MM.1S (cell line): ENCODE measurements around the gene MCRIP1.
A peak's percentile ranks its signal among the peaks of the same experiment; 100 is the strongest.

Experiments used
- DNase-seq: peaks from one replicate; pipeline ENCODE4 v3.0.0-alpha.2; 2015
- H2AFZ ChIP-seq: fragments of 300-600 bp; sonication (generic); 2 replicates; pipeline ENCODE4 v1.6.0; 2016; ENCODE audit warnings: antibody characterized with exemption, low read length
- H3F3A ChIP-seq: fragments of 300-600 bp; sonication (generic); 2 replicates; pipeline ENCODE4 v1.6.1; 2016; ENCODE audit warnings: mild to moderate bottlenecking, antibody characterized with exemption, low read length, moderate library complexity, mixed read lengths; ENCODE audit not compliant: insufficient read depth
- H3K27ac ChIP-seq: fragments of 300-600 bp; sonication (generic); 2 replicates; pipeline ENCODE4 v1.5.1; 2016; ENCODE audit warnings: mild to moderate bottlenecking, low read length
- H3K27me3 ChIP-seq: fragments of 300-600 bp; sonication (generic); replicated peaks from 2 replicates; pipeline ENCODE4 v1.6.0; 2016; ENCODE audit warnings: low read length; ENCODE audit not compliant: insufficient read depth
- H3K36me3 ChIP-seq: fragments of 300-600 bp; sonication (generic); replicated peaks from 2 replicates; pipeline ENCODE4 v1.6.1; 2016; ENCODE audit warnings: mild to moderate bottlenecking, low read length, mixed read lengths; ENCODE audit not compliant: insufficient read depth
- H3K4me1 ChIP-seq: fragments of 300-600 bp; sonication (generic); 2 replicates; pipeline ENCODE4 v1.6.1; 2016; ENCODE audit warnings: low read length, mixed read lengths
- H3K4me2 ChIP-seq: fragments of 300-600 bp; sonication (generic); 2 replicates; pipeline ENCODE4 v1.6.0; 2016; ENCODE audit warnings: low read depth, low read length
- H3K4me3 ChIP-seq: fragments of 300-600 bp; sonication (generic); 2 replicates; pipeline ENCODE4 v1.5.1; 2016; ENCODE audit warnings: low read length, mixed read lengths
- H3K79me2 ChIP-seq: fragments of 300-600 bp; sonication (generic); 2 replicates; pipeline ENCODE4 v1.6.1; 2016; ENCODE audit warnings: mixed run types, low read length, mixed read lengths
- H3K9ac ChIP-seq: fragments of 300-600 bp; sonication (generic); 2 replicates; pipeline ENCODE4 v1.6.1; 2016; ENCODE audit warnings: low read length, mixed read lengths
- H3K9me2 ChIP-seq: fragments of 300-600 bp; sonication (generic); replicated peaks from 2 replicates; pipeline ENCODE4 v1.6.1; 2016; ENCODE audit warnings: mild to moderate bottlenecking, low read length, mixed read lengths; ENCODE audit not compliant: insufficient read depth
- H3K9me3 ChIP-seq: fragments of 300-600 bp; sonication (generic); replicated peaks from 2 replicates; pipeline ENCODE4 v1.6.1; 2016; ENCODE audit warnings: mild to moderate bottlenecking, low read length, mixed read lengths; ENCODE audit not compliant: insufficient read depth
- H4K20me1 ChIP-seq: fragments of 300-600 bp; sonication (generic); 2 replicates; pipeline ENCODE4 v1.6.1; 2016; ENCODE audit warnings: mild to moderate bottlenecking, low read length, moderate library complexity, mixed read lengths; ENCODE audit not compliant: insufficient read depth
- EZH2 ChIP-seq: fragments of 300-600 bp; sonication (generic); optimal IDR thresholded peaks from 2 replicates; pipeline ENCODE3; 2017; ENCODE audit warnings: low read depth, mild to moderate bottlenecking, antibody characterized with exemption, low read length, mixed read lengths
- EZH2phosphoT487 ChIP-seq: fragments of 300-600 bp; sonication (generic); IDR thresholded peaks from 2 replicates; pipeline ENCODE4 v1.6.1; 2018; ENCODE audit warnings: antibody characterized with exemption, low read length
- TF ChIP-seq, protein P1 (sequence below): fragments of 300-600 bp; sonication (generic); IDR thresholded peaks from 2 replicates; pipeline ENCODE4 v1.5.1; 2016; ENCODE audit warnings: antibody characterized with exemption, low read length, mixed read lengths

MCRIP1 gene

GRCh38 chr17:81804559-81805399, 28.3 kb downstream of the MCRIP1 start:
- DNase-seq, result no peak
- Histone ChIP-seq H3K27ac (no peak overlapping the region), H3K4me3 (no peak overlapping the region), H3K27me3 (peaks cover 94% of the 10 kb centered on the region), H3K36me3 (no peaks in the 10 kb centered on the region), H3K9me2 (no peaks in the 10 kb centered on the region), H3K9ac (no peak overlapping the region), H3K4me1 (no peaks in the 10 kb centered on the region), H2AFZ (no peak overlapping the region), H3K79me2 (no peaks in the 10 kb centered on the region), H3F3A (no peaks in the 10 kb centered on the region), H4K20me1 (no peaks in the 10 kb centered on the region), H3K9me3 (no peaks in the 10 kb centered on the region), H3K4me2 (no peak overlapping the region)
- TF ChIP-seq EZH2phosphoT487, result no peak
- TF ChIP-seq, protein P1, sequence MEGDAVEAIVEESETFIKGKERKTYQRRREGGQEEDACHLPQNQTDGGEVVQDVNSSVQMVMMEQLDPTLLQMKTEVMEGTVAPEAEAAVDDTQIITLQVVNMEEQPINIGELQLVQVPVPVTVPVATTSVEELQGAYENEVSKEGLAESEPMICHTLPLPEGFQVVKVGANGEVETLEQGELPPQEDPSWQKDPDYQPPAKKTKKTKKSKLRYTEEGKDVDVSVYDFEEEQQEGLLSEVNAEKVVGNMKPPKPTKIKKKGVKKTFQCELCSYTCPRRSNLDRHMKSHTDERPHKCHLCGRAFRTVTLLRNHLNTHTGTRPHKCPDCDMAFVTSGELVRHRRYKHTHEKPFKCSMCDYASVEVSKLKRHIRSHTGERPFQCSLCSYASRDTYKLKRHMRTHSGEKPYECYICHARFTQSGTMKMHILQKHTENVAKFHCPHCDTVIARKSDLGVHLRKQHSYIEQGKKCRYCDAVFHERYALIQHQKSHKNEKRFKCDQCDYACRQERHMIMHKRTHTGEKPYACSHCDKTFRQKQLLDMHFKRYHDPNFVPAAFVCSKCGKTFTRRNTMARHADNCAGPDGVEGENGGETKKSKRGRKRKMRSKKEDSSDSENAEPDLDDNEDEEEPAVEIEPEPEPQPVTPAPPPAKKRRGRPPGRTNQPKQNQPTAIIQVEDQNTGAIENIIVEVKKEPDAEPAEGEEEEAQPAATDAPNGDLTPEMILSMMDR, result no peak
- TF ChIP-seq EZH2, result peak; percentile 82

DNA sequence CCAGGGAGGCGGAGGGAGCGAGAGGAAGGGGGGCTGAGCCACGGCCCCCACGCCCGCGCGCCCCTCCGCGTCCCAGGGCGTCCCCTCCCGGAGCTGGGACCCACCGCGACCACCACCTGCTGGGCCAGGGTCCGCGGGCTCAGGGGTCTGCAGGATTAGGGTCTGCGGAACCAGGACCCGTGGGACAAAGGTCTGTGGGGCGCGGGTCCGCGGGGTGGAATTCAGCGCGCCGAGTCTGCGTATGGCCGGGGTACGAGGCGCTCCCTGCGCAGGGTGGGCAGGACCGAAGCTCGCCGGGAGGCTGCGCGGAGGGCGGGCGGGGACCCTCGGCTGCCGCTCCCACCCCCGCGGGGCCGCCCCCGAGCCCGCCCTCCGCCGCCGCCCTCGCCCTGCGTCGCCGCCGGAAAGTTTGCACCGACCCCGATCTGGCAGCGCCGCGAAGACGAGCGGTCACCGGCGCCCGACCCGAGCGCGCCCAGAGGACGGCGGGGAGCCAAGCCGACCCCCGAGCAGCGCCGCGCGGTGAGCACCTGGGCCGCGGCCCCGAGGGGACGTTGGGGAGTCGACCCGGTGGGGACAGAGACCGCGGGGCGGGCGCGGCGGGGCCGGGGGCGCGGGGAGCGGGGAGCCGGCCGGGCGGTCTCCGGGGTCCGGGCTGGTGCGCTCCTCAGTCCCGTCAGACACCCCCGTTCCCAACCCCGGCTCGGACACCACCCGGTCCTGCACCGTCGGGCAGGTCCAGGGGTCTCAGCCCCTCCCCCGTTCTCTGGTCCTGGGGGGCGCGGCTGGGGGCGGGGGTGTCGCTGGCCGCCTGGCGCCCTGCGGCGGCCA, 29.1 kb downstream of the MCRIP1 start, which contains the start of gene GCGR:
Gene GCGR (plus strand): TSS at position 423 of the 831 bp plus-strand sequence. CDS start 4,869 bp downstream, outside the sequence.
- no peak within 1 kb of the TSS for H3K27ac ChIP-seq
- no peaks in the 10 kb centered on the region for H4K20me1 ChIP-seq
- no peaks in the 10 kb centered on the region for H3K9me2 ChIP-seq
- TF ChIP-seq, protein P1, result no peak
- no peak for TF ChIP-seq EZH2
- no peak for TF ChIP-seq EZH2phosphoT487
- H3K9ac ChIP-seq, result no peak within 1 kb of the TSS
- DNase-seq, result no peak
- no peak within 1 kb of the TSS for H3K4me2 ChIP-seq
- no peaks in the 10 kb centered on the region for H3F3A ChIP-seq
- H3K9me3 ChIP-seq, result no peaks in the 10 kb centered on the region
- no peak within 1 kb of the TSS for H2AFZ ChIP-seq
- H3K36me3 ChIP-seq, result no peaks in the 10 kb centered on the region
- H3K79me2 ChIP-seq, result no peaks in the 10 kb centered on the region
- H3K4me1 ChIP-seq, result no peaks in the 10 kb centered on the region
- H3K4me3 ChIP-seq, result no peak within 1 kb of the TSS
- peaks cover 92% of the 10 kb centered on the region for H3K27me3 ChIP-seq

DNA sequence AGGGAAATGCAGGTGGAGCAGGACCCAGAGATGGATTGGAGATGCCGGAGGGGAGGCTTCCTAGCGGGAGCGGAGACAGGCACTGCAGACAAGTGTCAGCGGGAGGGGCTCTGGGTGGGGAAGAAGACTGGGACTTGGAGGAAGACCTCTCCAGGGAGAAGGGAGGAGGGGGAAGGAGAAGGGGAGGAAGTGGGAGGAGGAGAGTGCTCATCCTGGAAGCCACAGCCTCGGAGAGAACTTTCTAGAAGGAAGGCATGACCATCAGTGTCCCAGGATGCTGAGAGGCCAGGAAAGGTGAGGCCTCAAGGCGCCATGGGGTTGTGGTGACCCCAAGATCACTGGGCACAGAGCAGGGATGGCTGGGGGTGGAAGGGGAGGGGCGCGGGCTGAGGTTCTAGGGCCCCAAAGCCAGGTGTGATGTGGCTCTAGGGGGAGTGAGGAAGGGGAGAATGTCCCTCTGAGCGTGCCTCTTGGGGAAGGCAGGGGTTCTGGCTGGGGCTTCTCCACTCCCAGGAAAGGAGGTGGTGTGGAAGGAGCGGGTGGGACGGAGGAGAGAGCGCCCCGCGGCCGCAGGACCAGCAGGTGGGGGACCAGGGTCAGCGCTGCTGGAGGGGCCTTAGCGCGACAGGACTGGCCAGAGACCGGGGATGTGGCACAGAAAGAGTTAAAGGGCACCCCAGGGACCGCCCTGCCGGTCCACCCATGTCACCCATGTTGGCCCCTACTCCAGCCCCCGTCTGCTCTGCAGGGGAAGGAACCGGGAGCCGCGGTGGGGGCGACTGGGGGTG, 30.0 kb downstream of the MCRIP1 start:
- Histone ChIP-seq H4K20me1 (no peaks in the 10 kb centered on the region), H3K36me3 (no peaks in the 10 kb centered on the region), H3K79me2 (no peaks in the 10 kb centered on the region), H3K9ac (no peak overlapping the region), H3K4me2 (no peak overlapping the region), H3K9me2 (no peaks in the 10 kb centered on the region), H3K9me3 (no peaks in the 10 kb centered on the region), H2AFZ (no peak overlapping the region), H3K4me1 (no peaks in the 10 kb centered on the region), H3K4me3 (no peak overlapping the region), H3K27ac (no peak overlapping the region), H3F3A (no peaks in the 10 kb centered on the region), H3K27me3 (peaks cover 84% of the 10 kb centered on the region)
- no peak for DNase-seq
- TF ChIP-seq EZH2 (no peak), EZH2phosphoT487 (no peak)
